GM21723 (cell line): ENCODE measurements around the gene TEX13C.
"Not testable (repeated sequence)": the region's sequence is repeated elsewhere in the genome, so short reads cannot be mapped to it uniquely, and the experiment has no call there.

Source experiments
- ATAC-seq: cut with Tn5 transposase; IDR thresholded peaks from one replicate; pipeline ENCODE4 v1.9.1; 2021; ENCODE audit warnings: mild to moderate bottlenecking, moderate library complexity; ENCODE audit not compliant: unreplicated experiment

The TEX13C gene

DNA sequence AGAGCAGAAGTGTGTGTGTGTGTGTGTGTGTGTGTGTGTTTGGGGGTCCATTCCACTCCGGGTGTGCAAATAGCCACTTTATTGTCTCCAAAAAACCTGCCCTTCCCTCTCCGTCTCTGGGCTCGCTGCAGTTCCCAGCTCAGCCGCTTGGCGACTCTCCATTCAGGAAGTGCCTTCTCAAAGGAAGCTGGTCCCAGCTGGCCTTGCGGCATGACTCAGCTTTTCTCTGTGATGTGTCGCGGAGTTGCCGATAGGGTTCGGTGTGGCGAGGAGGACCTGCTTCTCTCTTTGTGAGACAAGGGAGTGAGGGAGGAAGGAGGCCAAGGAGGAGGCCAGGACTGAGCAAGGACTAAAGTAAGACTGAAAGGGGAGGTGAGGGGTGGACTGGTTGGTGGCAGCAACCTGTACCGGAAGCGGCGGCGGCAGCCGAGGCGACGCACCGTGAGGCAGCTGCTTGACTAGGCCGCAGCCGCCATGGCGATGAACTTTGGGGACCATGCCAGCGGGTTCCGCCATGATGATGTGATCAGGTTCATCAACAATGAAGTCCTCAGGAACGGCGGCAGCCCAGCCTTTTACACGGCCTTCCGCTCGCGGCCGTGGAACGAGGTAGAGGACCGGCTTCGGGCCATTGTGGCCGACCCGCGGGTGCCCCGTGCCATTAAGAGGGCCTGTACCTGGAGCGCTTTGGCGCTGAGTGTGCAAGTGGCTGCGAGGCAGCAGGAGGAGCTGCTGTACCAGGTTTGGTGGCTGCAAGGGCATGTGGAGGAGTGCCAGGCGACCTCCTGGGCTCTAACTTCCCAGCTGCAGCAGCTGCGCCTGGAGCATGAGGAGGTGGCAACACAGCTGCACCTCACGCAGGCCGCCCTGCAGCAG is at the start of gene TEX13C:
Gene TEX13C (plus strand): TSS at position 226 of the 876 bp plus-strand sequence. CDS start 249 bp downstream, at position 475.
- no peak for ATAC-seq

DNA sequence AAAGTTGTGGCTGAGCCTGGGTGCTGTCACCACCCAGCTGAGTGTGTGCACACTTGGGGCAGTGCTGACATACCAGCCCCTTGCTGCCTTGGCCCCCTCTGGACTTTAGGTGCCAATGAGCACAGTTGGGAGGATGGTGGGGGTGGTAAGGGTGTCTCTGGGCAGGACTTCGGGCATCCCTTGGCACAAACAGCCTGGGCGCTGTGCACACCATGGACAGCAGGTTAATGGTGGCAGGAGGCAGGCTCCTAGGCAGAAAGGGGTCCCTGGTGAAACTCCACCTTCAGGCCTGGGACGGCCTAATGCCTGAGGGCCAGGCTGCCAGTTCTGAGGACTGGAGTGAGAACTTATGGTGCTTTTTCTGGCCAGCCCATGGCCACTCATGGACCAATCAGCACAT is 32.4 kb upstream of the TEX13C start:
- no peak for ATAC-seq

DNA sequence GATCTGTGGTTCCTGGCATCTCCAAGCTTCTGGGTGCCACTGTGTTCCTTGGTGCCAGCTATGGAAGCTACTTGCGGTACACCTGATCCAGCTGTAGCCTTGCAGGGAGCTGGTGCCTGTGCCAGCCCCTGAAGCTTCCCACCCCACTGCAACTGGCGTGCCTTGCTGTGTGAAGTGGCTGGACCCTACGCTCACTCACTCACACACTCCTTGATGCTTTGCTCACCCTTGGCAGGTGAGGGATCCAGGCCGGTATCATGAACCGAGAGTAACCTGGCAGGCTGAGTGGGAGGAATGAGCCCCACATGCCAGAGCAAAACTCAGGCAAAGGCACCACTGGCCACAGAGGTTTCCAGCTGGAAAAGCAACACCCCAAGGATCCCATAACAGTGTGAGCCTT is 31.3 kb upstream of the TEX13C start:
- ATAC-seq = no peak

DNA sequence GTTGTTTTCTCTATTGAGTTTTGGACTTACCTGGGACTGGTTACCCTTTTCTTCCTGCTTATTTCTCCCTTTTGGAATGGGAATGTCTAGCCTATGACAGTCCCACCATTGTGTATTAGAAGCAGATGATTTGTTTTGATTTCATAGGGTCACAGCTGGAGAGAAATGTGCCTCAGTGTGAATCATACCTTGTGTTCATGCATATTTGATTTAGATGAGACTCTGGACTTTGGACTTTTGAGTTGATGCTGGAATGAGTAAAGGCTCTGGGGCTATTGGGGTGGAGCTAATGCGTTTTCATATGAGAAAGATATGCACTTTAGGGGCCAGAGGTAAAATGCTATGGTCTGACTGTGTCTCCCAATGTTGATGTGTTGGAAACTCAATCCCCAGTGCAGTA is 30.5 kb upstream of the TEX13C start:
- ATAC-seq = no peak

DNA sequence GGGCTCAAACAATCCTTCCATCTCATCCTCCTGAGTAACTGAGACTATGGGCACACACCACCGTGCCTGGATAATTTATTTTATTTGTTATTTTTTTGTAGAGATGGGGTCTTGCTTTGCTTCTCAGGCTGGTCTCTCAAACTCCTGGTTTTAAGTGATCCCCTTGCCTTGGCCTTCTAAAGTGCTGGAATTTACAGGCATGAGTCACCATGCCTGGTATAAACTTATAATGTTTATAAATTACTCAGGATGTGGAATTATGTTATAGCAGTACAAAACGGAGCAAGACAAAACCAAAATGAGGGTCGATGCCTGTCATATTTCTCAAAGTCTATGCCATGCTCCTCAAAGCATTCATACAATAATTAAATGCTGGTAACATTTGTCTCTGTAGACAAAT is 29.8 kb upstream of the TEX13C start:
- ATAC-seq = no peak

DNA sequence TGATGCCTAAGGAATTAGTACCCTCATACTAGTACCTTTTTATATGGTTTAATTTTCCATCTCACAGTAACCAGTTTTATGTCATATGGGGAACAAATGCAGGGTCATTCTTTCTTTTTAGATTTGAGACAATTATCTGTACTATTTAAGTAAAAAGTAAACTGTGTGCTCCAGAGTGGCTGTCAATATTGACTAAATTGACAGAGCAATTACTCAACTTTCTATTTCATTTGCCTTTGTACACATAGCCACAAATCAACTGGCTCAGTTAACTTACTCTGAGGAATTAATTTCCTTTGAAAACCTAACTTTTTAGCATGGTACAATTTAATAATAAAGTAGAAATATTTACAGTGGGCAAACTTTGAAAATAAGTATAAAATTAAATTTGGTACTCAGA is 28.5 kb upstream of the TEX13C start:
- no peak for ATAC-seq

DNA sequence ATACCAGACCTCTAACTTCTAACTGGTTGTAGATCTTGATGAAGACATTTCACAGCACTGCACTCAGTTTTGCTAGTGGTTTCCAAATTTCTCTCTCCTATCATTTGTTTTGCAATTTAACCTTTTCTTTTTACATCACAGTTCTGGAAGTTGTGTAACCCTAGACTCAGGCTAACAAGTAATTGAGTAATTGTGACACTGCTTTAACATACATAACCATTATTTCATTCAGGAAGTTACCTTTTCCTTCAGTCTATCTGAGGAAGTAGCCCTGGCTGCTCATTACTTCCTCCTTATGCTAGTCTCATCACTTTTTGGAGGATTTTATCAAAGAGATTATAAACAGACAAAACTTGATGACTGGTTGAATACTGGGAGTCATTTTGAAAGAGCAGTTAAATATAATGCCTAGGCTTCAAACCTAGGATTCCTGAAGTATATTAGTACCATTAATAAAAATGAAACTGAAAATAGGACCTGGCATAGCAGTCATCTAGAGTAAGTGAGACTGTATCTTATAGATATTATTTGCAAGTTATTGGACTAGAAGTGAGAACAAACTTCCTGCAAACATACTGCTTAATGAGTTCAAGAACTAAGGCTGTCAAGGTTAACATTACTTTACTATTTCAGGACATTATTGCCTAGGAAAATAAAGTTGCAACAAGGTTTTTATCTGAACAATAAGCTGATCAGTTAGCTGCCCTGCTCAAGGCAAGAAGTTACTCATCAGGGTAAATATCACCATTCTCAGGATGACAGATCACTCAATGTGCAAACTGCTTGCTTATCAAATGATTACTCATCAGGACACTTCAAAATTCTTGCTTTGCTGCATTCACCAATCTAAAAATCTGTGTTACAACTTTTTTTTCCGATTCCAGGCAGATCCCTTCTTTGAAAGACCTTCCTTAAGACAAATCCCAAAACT is 25.6 kb upstream of the TEX13C start:
- peak; percentile 50 for ATAC-seq

DNA sequence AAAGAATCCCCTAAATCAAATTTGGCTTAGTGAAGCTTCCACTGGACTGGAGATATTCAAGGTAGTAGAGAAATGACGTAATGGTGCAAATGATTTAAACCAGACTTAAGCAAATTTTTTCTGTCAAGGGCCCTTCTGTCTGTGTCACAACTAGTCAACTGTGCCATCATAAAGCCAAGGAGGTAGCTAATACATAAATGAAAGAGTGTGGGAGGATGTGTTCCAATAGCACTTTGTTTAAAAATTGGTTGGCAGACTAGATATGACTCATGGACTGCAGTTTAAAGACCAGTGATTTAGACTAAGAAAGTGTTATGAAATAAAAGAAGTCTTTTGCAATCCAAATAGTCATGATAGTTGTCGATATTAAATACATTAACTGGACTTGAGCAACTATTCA is 24.3 kb upstream of the TEX13C start:
- ATAC-seq = peak; percentile 79

DNA sequence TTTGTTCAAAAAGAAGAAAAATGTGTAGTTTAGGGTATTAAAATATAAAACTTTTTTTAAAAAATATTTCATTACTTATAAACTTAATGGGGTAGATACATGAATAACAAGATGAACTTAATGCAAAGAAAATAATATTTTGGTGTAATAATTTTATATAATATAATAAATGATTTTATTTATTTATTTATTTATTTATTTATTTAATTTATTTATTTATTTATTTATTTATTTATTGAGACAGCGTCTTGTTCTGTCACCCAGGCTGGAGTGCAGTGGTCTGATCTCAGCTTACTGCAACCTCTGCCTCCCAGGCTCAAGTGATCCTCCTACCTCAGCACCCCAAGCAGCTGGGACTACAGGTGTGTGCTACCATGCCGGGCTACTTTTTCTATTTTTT is 20.8 kb upstream of the TEX13C start:
- ATAC-seq = no peak

DNA sequence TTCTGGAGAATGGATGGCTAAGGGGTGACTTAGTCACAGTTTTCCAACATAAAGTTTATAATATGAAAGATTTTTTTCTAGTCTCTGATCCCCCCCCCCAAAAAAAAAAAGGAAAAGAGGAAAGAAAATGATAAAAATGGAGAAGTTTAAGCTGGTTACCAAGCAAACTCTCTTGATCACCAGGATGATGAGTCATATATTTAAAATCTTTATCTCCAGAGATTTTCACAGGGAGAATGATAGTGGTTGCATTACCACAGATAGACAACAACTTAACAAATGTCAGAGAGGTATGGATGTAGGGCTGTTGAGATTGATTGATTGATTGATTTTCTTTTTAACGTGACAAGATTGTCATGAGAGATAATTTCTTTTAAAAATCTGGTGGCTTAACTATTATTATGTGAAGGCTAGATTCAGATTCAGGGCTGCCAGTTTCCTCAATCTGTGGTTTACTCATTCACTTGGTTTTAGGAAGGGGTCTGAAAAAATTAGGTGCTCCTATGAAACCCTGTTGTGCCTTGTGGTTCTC is 13.3 kb upstream of the TEX13C start:
- no peak for ATAC-seq

DNA sequence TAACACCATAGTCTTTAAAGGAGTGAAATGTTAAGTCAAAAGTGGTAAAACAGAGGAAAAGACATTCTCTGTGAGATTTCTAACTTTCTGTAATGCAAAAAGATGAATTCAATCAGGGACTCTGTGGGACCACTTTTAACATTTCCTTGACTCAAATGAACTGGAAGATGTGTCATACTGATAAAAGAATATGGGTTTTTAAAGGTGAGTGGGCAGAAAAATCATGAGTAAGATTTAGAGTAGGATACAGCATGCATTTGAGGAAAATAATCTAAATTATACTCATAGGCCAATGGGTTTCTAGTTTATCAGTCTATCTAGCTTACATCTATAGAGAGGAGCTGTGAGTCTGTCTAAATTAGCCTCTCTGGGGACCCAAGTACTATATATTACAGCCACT is 11.0 kb upstream of the TEX13C start:
- ATAC-seq = no peak

DNA sequence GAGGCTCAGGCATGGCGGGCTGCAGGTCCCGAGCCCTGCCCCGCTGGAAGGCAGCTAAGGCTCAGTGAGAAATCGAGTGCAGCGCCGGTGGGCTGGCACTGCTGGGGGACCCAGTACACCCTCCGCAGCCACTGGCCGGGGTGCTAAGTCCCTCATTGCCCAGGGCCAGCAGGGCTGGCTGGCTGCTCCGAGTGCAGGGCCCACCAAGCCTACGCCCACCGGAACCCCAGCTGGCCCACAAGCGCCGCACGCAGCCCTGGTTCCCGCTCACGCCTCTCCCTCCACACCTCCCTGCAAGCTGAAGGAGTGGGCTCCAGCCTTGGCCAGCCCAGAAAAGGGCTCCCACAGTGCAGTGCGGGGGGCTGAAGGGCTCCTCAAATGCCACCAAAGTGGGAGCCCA is 505 bp upstream of the TEX13C start:
- ATAC-seq = not testable (repeated sequence)

DNA sequence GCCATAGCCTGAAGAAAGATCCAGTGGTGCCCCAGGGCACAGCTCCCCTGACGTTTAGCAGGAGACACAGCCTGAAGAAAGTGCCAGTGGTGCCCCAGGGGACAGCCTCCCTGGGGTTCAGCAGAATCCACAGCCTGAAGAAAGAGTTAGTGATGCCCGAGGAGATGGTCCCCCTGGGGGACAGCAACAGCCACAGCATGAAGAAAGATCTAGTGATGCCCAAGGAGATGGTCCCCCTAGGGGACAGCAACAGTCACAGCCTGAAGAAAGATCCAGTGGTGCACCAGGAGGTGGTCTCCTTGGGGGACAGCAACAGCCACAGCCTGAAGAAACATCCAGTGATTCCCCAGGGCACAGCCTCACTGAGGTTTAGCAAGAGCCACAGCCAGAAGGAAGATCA is 2.8 kb downstream of the TEX13C start:
- no peak for ATAC-seq

DNA sequence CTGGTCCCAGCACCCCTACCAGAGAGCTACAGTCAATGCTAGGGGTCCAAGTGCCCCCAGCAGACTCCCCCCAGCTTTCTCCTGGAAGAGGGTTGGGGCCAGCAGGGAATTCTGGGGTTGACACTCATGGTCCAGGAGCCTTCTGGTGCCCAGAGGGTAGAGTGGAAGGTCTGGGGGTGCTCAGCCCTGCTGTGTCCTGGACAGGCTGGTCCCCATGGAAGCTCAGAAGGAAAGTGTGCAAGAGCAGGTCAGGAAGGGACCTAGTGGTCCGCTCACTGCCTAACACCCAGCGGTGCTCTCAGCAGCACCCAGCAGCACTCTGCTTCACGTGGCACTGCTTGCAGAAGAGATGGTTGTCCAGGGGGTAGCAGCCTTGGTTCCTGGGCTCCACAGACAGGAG is 6.9 kb downstream of the TEX13C start:
- no peak for ATAC-seq

DNA sequence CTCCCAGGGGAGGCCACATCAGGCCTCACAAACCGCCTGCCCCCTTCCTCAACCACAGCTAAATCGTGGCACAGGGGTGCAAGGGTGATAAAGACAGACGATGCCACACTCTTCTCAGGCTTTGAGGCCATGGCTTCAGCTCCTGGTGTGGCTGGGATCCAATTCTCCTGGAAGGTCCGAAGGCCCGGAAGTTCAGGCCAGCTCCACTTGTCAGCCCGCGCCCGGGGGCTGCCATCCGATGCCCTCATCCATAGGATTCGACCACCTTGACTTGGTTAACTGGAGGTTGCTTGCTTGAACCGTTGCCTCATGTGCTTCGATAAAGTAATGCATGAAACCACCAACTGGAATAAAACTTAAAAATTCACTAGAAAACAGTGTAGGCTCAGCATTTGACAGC is 8.2 kb downstream of the TEX13C start:
- ATAC-seq = no peak

DNA sequence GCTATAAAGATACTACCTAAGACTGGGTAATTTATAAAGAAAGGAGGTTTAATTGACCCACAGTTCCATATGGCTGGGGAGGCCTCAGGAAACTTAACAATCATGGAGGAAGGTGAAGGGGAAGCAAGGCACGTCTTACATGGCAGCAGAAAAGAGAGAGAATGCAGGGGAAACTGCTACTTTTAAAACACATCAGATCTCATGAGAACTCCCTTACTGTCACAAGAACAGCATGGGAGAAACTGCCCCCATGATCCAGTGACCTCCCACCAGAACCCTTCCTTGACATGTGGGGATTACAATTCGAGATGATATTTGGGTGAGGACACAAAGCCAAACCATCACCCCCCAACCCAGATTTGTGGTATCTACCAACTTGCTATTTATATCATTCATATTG is 13.9 kb downstream of the TEX13C start:
- no peak for ATAC-seq

DNA sequence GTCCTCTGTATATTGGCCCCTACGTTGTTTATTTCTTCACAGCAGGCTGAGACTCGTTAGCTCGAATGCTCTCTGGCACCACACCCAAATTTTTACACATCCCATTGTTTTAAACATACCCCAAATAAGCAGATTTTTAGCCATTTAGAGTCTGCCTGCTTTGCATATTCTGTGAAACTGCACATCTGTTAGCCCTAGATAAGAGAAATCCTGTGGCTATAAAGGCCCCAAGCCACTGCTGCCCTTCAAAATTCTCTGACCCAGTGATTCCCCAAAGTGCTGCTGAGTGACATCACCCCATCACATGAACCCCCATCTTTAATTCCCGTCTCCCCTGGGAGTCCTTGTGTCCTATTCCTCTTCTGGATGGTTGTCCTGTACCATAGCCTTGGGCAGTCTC is 20.8 kb downstream of the TEX13C start:
- ATAC-seq = no peak

DNA sequence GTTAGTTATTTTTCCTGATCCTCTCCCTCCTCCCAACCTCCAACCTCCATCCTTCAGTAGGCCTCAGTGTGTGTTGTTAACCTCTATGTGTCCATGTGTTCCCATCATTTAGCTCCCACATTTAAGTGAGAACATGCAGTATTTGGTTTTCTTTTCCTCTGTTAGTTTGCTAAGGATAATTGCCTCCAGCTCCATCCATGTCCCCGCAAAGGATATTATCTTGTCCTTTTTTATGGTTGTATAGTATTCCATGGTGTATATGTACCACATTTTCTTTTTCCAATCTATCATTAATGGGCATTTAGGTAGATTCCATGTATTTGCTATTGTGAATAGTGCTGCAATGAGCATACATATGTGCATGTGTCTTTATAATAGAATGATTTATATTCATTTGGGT is 54.5 kb downstream of the TEX13C start:
- ATAC-seq = no peak
